Urinary bladder (tissue), 4 donors: Measurements from ENCODE around the gene HPSE. TPM values are rescaled to one million over a fixed set of nuclear protein-coding genes. Genes with fewer than 3 reads are reported as not detected.
"Not testable (repeated sequence)": the region's sequence is repeated elsewhere in the genome, so short reads cannot be mapped to it uniquely, and the experiment has no call there.

Experiments
- DNase-seq: peaks from one replicate; pipeline ENCODE4 v3.0.0-alpha.2; 2015; ENCODE audit errors: extremely low spot score
- H3K27ac ChIP-seq: one replicate; pipeline ENCODE4 v1.5.1; 2013; ENCODE audit warnings: low read depth, mild to moderate bottlenecking, moderate library complexity
- H3K36me3 ChIP-seq: one replicate; pipeline ENCODE4 v1.6.1; 2013; ENCODE audit warnings: mild to moderate bottlenecking, moderate library complexity; ENCODE audit not compliant: insufficient read depth
- H3K4me1 ChIP-seq: one replicate; pipeline ENCODE4 v1.6.1; 2013; ENCODE audit warnings: mild to moderate bottlenecking, moderate library complexity; ENCODE audit not compliant: insufficient read depth
- H3K4me3 ChIP-seq: one replicate; pipeline ENCODE4 v1.5.1; 2013; ENCODE audit warnings: low read depth, low read length
- WGBS: extraction: QIAGEN DNeasy Blood & Tissue Kit; methylation state at CpG from one replicate; pipeline ENCODE4 v1.1.7; 2013; 5-methylcytosine and 5-hydroxymethylcytosine counted together
- polyA plus RNA-seq: library from polyadenylated mRNA; stranded (reverse); fragments of 200-250 nt; gene quantifications from one replicate; pipeline ENCODE4 v1.2.3, GENCODE V29; 2013
- total RNA-seq: library from RNA; depleted of rRNA; stranded (reverse); fragments of >200 nt; gene quantifications from one replicate; pipeline ENCODE4 v1.2.3, GENCODE V29; 2014
- donor health status: healthy with polysubstance abuse.
- donor health status: healthy.

HPSE gene
- total and polyA plus RNA-seq, 2 donors: 0.90 to 1.2 TPM

- Histone ChIP-seq H3K4me3 (peak within 1 kb of the TSS; percentile 49), H3K27ac (peak within 1 kb of the TSS; percentile 87), H3K4me1 (no peaks in the 10 kb centered on the region), H3K36me3 (no peaks in the 10 kb centered on the region)
- peak; percentile 93 for DNase-seq
- WGBS: under 1% methylated on average over 76 of the region's 76 CpGs
Measured at GRCh38 chr4:83284193-83285054, 50.2 kb downstream of the HPSE start, which contains the start of gene COQ2. TSS of gene COQ2 (minus strand) at chr4:83284798. CDS start at chr4:83284764, 34 bp downstream.

- H3K27ac ChIP-seq: no peak overlapping the region
Measured at GRCh38 chr4:83283181-83283580, 51.5 kb downstream of the HPSE start.

GRCh38 chr4:83282049-83282535, 52.6 kb downstream of the HPSE start:
- Histone ChIP-seq H3K36me3 (no peaks in the 10 kb centered on the region), H3K4me1 (no peaks in the 10 kb centered on the region), H3K27ac (no peak overlapping the region), H3K4me3 (no peak overlapping the region)
- 32% methylated on average over 4 of the region's 4 CpGs for WGBS
- DNase-seq: no peak

More at GRCh38 chr4:83283181-83283580, 51.5 kb downstream of the HPSE start:
- DNase-seq: no peak
- 89% methylated on average over 7 of the region's 7 CpGs for WGBS
- H3K4me1 ChIP-seq: no peaks in the 10 kb centered on the region
- no peaks in the 10 kb centered on the region for H3K36me3 ChIP-seq
- no peak overlapping the region for H3K4me3 ChIP-seq

GRCh38 chr4:83281307-83281706, 53.3 kb downstream of the HPSE start:
- WGBS: 71% methylated on average over 4 of the region's 4 CpGs
- no peaks in the 10 kb centered on the region for H3K36me3 ChIP-seq

GRCh38 chr4:83276299-83277040, 58.2 kb downstream of the HPSE start:
- no peak for DNase-seq
- no peaks in the 10 kb centered on the region for H3K4me1 ChIP-seq
- no peak overlapping the region for H3K4me3 ChIP-seq
- peaks cover 2% of the 10 kb centered on the region for H3K36me3 ChIP-seq
- 89% methylated on average over 3 of the region's 3 CpGs for WGBS
- no peak overlapping the region for H3K27ac ChIP-seq

More at GRCh38 chr4:83281307-83281706, 53.3 kb downstream of the HPSE start:
- no peak overlapping the region for H3K27ac ChIP-seq
- H3K4me3 ChIP-seq: no peak overlapping the region
- H3K4me1 ChIP-seq: no peaks in the 10 kb centered on the region
- DNase-seq: no peak

GRCh38 chr4:83273926-83274325, 60.7 kb downstream of the HPSE start:
- H3K36me3 ChIP-seq, H3K4me3 ChIP-seq, DNase-seq, H3K4me1 ChIP-seq, H3K27ac ChIP-seq: not testable (repeated sequence)
- WGBS: 84% methylated on average over 3 of the region's 3 CpGs

- WGBS: 90% methylated on average over 5 of the region's 5 CpGs
- Histone ChIP-seq H3K36me3 (peaks cover 3% of the 10 kb centered on the region), H3K4me1 (no peaks in the 10 kb centered on the region), H3K27ac (no peak overlapping the region), H3K4me3 (no peak overlapping the region)
- no peak for DNase-seq
Measured at GRCh38 chr4:83272900-83273299, 61.7 kb downstream of the HPSE start.

- Histone ChIP-seq H3K4me3 (no peak overlapping the region), H3K4me1 (no peaks in the 10 kb centered on the region), H3K27ac (no peak overlapping the region), H3K36me3 (peaks cover 3% of the 10 kb centered on the region)
- DNase-seq: no peak
- WGBS: 69% methylated on average over 1 of the region's 1 CpG
Measured at GRCh38 chr4:83269256-83269655, 65.4 kb downstream of the HPSE start.

- no peak for DNase-seq
- 43% methylated on average over 2 of the region's 2 CpGs for WGBS
Measured at GRCh38 chr4:83268491-83268890, 66.2 kb downstream of the HPSE start.

GRCh38 chr4:83267830-83268475, 66.7 kb downstream of the HPSE start:
- WGBS: 95% methylated on average over 3 of the region's 3 CpGs

More at GRCh38 chr4:83268491-83268890, 66.2 kb downstream of the HPSE start:
- no peak overlapping the region for H3K4me3 ChIP-seq
- H3K27ac ChIP-seq: no peak overlapping the region
- H3K36me3 ChIP-seq: peaks cover 3% of the 10 kb centered on the region
- no peaks in the 10 kb centered on the region for H3K4me1 ChIP-seq

GRCh38 chr4:83267121-83267829, 67.4 kb downstream of the HPSE start:
- Histone ChIP-seq H3K4me3 (no peak overlapping the region), H3K36me3 (peaks cover 4% of the 10 kb centered on the region), H3K27ac (no peak overlapping the region), H3K4me1 (no peaks in the 10 kb centered on the region)
- DNase-seq: no peak
- 82% methylated on average over 7 of the region's 7 CpGs for WGBS

More at GRCh38 chr4:83267830-83268475, 66.7 kb downstream of the HPSE start:
- Histone ChIP-seq H3K4me3 (no peak overlapping the region), H3K36me3 (peaks cover 3% of the 10 kb centered on the region), H3K4me1 (no peaks in the 10 kb centered on the region), H3K27ac (no peak overlapping the region)
- DNase-seq: no peak

- WGBS: 91% methylated on average over 1 of the region's 1 CpG
- DNase-seq: no peak
- no peak overlapping the region for H3K4me3 ChIP-seq
- H3K27ac ChIP-seq: no peak overlapping the region
- H3K36me3 ChIP-seq: peaks cover 4% of the 10 kb centered on the region
- H3K4me1 ChIP-seq: no peaks in the 10 kb centered on the region
Measured at GRCh38 chr4:83266689-83267088, 68.0 kb downstream of the HPSE start.

- H3K36me3 ChIP-seq: peaks cover 2% of the 10 kb centered on the region
- 88% methylated on average over 1 of the region's 1 CpG for WGBS
- no peak for DNase-seq
Measured at GRCh38 chr4:83263106-83263505, 71.5 kb downstream of the HPSE start.

More at GRCh38 chr4:83263106-83263505, 71.5 kb downstream of the HPSE start:
- H3K4me3 ChIP-seq: no peak overlapping the region
- no peaks in the 10 kb centered on the region for H3K4me1 ChIP-seq
- H3K27ac ChIP-seq: no peak overlapping the region
